ENCODE measurements around the gene IQSEC1.

DNA sequence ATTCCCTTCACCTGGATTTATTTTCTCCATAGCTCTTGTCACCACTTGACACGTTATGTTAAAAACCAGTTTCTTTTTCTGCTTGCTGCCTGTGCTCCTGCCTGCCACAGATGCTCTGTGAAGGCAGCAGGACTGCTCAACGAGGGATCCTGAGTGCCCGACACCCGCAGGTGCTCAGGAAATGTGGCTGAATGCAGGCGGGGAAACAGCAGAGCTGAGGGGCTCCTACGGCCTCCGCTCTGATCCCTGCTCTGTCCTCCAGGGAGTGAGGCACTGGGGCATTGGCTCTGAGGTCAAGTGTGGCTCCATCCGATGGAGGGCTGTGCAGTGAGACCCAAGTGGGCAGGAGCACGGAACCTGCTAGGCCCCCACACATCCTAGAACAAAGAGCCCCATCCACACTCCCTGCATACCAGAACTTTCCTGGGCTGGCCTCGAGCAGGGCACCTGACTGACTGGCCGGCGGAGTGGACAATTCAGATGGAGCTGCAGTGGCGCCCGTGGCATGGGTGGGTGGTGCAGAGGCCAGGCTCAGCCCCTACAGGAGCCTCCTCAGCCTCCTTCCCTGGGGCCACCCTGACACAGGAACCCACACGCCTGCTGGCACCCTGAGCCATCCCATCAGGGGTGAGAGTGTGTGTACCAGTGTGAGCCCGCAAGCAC is 27.9 kb downstream of the IQSEC1 start:
- TF ChIP-seq POLR2A (IDR thresholded peaks at IDR 0.05; ENCODE audit: low read length) (no peak), ZC3H11A (IDR thresholded peaks at IDR 0.05) (no peak)
- TF ChIP-seq, protein P1, sequence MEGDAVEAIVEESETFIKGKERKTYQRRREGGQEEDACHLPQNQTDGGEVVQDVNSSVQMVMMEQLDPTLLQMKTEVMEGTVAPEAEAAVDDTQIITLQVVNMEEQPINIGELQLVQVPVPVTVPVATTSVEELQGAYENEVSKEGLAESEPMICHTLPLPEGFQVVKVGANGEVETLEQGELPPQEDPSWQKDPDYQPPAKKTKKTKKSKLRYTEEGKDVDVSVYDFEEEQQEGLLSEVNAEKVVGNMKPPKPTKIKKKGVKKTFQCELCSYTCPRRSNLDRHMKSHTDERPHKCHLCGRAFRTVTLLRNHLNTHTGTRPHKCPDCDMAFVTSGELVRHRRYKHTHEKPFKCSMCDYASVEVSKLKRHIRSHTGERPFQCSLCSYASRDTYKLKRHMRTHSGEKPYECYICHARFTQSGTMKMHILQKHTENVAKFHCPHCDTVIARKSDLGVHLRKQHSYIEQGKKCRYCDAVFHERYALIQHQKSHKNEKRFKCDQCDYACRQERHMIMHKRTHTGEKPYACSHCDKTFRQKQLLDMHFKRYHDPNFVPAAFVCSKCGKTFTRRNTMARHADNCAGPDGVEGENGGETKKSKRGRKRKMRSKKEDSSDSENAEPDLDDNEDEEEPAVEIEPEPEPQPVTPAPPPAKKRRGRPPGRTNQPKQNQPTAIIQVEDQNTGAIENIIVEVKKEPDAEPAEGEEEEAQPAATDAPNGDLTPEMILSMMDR (IDR thresholded peaks at IDR 0.05): no peak

Measured in A549 (cell line).